Colonic mucosa (tissue), 4 donors: ENCODE results near the gene DBNDD1. TPM values are rescaled to one million over a fixed set of nuclear protein-coding genes. Genes with fewer than 3 reads are reported as not detected.

Experiments used
- DNase-seq: peaks from one replicate; pipeline ENCODE4 v3.0.0-alpha.2; 2020
- H3K27ac ChIP-seq: fragments of 200-600 bp; one replicate; pipeline ENCODE4 v1.8.0; 2021
- H3K27me3 ChIP-seq: fragments of 200-600 bp; one replicate; pipeline ENCODE4 v1.8.0; 2021
- H3K36me3 ChIP-seq: fragments of 200-600 bp; one replicate; pipeline ENCODE4 v1.8.0; 2021
- H3K4me1 ChIP-seq: fragments of 200-600 bp; one replicate; pipeline ENCODE4 v1.8.0; 2021; ENCODE audit warnings: mild to moderate bottlenecking
- H3K4me3 ChIP-seq: fragments of 200-600 bp; one replicate; pipeline ENCODE4 v1.8.0; 2021
- H3K9ac ChIP-seq, 2 donors: one replicate each; pipeline ENCODE4 v1.7.0; 2013; ENCODE audit warnings: control low read depth in 2 of 2, low read depth in 2 of 2, low read length in 2 of 2
- H3K9me3 ChIP-seq: fragments of 200-600 bp; one replicate; pipeline ENCODE4 v1.8.0; 2021
- CTCF ChIP-seq: fragments of 200-600 bp; IDR thresholded peaks from one replicate; pipeline ENCODE4 v1.8.0; 2022; ENCODE audit warnings: antibody characterized with exemption, mild to moderate bottlenecking
- intact Hi-C: fragments of 100-400 bp; cut with DNase I; formaldehyde crosslinking; loops from one replicate; pipeline ENCODE4 v1.14.1; 2022
- total RNA-seq, 2 donors: library from RNA; stranded (reverse); fragmentation: NEBNext Ultra II Directional in 1 of 2; extraction: Animal tissue kit (Norgen Biotek cat#: 25700) in 1 of 2; gene quantifications; one replicate each; pipeline ENCODE4 v1.2.1, GENCODE V29; 2021
- donor health status: healthy.
- donor health status: DM: no; HTN: no; CAD: no.
- donor health status: DM: no; HTN: no; CAD: no.

DBNDD1 gene
- total RNA-seq, 2 donors from 2014 or later: 2.2 to 5.5 TPM

DNA sequence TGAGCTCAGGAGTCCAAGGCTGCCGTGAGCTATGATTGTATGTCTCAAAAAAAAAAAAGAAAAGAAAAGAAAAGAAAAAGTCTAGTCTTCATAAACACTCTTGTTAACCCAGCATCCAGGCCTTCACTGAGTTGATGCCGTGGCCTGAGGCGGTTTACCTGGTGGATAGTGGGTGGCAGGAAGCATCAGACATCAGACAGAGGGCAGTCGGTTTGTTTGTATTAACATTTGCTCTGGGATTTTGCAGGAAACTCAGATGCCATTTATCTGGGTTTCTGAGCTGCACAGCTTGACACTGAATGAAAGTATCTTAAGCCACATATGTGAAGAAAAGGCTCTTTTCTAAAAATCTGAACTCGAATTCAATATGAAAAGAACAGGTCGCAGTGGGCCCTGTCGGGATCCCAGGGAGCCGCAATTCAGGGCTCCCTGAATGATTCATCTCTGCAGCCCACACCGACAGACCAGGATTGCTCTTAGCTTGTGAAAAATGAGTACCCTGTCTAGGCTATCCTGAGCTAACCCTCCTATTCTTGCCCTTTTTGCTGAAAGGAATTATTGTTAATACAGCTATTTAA lies 1.1 kb upstream of the DBNDD1 start:
- Histone ChIP-seq H3K4me3 (peak overlapping the region; percentile 53), H3K4me1 (peaks cover 3% of the 10 kb centered on the region), H3K27me3 (no peaks in the 10 kb centered on the region), H3K9me3 (no peaks in the 10 kb centered on the region), H3K36me3 (no peaks in the 10 kb centered on the region), H3K9ac (peak overlapping the region; percentile 14 to 21), H3K27ac (no peak overlapping the region)
- intact Hi-C loops: no loop called here
- no peak for TF ChIP-seq CTCF
- DNase-seq: no peak

DNA sequence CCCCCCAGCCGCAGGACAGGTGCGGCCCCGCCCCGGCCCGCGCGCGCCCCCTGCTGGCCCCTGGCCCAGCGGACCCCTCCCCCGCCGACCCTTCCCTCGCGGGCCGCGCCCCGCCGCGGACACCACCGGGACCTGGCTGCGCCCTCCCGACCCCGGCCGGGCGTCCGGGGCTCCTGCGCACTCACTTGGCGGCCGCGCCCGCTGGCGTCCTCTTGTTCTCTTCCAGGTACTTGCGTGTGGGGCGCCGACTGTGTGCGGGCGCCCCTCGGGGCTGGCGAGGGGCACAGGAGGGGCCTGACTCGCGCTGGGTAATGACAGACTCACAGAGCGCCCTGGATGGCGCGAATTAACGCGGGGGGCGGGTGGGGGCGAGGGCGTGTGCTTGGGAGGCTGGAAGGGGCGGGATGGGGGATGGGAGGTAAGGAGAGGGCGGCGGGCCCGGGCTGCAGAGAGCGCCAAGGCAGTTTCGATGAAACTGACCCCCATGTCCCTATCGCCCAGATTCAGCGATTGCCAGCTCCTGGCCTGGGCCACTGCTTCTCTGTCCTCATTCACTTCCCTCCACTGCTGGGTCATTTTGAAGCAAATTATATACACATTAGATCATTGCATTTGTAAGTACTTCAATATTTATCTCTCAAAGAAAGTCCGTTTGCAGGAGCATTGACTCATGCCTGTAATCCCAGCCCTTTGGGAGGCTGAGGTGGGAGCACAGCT lies 445 bp upstream of the DBNDD1 start:
- DNase-seq: peak; percentile 40
- H3K36me3 ChIP-seq: no peaks in the 10 kb centered on the region
- H3K27ac ChIP-seq: no peak overlapping the region
- intact Hi-C loops: no loop called here
- no peaks in the 10 kb centered on the region for H3K27me3 ChIP-seq
- peak overlapping the region; percentile 53 for H3K4me3 ChIP-seq
- no peak for TF ChIP-seq CTCF
- peaks cover 3% of the 10 kb centered on the region for H3K4me1 ChIP-seq
- peak overlapping the region; percentile 21 to 76 for H3K9ac ChIP-seq
- no peaks in the 10 kb centered on the region for H3K9me3 ChIP-seq

DNA sequence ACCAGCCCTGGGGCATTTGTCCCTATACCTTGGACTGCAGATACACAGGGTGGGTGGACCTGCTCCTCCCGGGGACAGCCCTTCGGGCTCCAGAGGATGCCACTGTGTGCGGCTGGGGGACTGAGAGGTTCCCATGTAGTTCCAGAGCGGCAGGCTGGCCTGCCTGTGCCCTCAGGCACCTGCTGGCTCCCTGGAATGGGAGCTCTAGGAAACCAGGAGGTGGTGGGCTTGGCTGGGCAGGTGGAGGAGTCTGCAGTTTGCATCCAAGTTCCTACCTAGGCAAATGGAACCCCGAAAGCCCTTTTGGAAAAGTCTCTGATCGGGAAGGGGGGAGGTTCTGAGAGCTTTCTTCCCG lies 982 bp downstream of the DBNDD1 start:
- intact Hi-C loops: no loop called here
- DNase-seq: no peak
- TF ChIP-seq CTCF: no peak
- Histone ChIP-seq H3K9ac (no peak overlapping the region), H3K36me3 (no peaks in the 10 kb centered on the region), H3K27ac (no peak overlapping the region), H3K4me1 (peaks cover 3% of the 10 kb centered on the region), H3K9me3 (no peaks in the 10 kb centered on the region), H3K27me3 (no peaks in the 10 kb centered on the region), H3K4me3 (peak overlapping the region; percentile 53)

DNA sequence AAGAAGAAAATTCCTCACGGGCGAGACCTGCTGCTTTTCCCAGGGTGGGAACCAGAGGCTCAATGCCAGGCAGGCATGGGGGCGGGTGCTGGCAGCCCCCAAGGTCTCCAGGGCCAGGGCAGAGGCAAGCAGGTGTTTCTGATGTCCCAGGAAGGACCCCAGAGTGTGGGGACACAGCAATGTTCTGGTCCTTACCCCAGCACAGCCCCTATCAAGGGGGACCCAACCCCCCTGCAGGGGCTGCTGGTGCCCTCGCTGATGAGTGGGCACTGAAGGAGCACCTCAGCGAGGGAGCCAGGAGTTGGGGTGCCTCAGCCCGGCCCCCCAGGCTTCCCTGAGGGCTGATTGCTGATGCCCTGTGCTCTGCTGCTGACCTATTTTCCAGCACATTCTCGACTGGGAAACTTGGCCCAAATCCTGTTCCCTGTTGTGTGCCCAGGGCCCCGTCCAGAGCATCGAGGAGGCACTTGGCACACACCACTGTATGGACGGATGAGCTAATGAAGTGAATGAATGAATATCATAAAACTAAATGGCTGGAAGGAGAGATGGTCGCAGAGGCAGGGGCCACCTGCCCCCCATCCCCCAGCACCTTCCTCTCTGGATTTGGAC lies 2.8 kb downstream of the DBNDD1 start:
- no peak overlapping the region for H3K9ac ChIP-seq
- H3K4me1 ChIP-seq: no peaks in the 10 kb centered on the region
- intact Hi-C loops: no loop called here
- TF ChIP-seq CTCF: no peak
- H3K27ac ChIP-seq: no peak overlapping the region
- no peaks in the 10 kb centered on the region for H3K27me3 ChIP-seq
- no peaks in the 10 kb centered on the region for H3K36me3 ChIP-seq
- no peaks in the 10 kb centered on the region for H3K9me3 ChIP-seq
- no peak for DNase-seq
- no peak overlapping the region for H3K4me3 ChIP-seq

GRCh38 chr16:90015586-90016338 lies 3.5 kb downstream of the DBNDD1 start:
- no peak for DNase-seq
- intact Hi-C loops: no loop called here
- H3K9ac ChIP-seq: no peak overlapping the region
- H3K27ac ChIP-seq: no peak overlapping the region
- no peaks in the 10 kb centered on the region for H3K27me3 ChIP-seq
- no peaks in the 10 kb centered on the region for H3K36me3 ChIP-seq
- H3K4me3 ChIP-seq: no peak overlapping the region
- H3K4me1 ChIP-seq: no peaks in the 10 kb centered on the region
- no peaks in the 10 kb centered on the region for H3K9me3 ChIP-seq
- no peak for TF ChIP-seq CTCF
